Lung (tissue), 12 donors: Measurements from ENCODE around the gene DCAF15. TPM values are rescaled to one million over a fixed set of nuclear protein-coding genes. Genes with fewer than 3 reads are reported as not detected.
"Not testable (repeated sequence)": the region's sequence is repeated elsewhere in the genome, so short reads cannot be mapped to it uniquely, and the experiment has no call there.

Experiments
- ATAC-seq: fragments of 200-7000 bp; cut with Tn5 transposase; one replicate; pipeline ENCODE4 v1.9.1; 2020; ENCODE audit warnings: moderate number of reproducible peaks; ENCODE audit not compliant: insufficient read depth, low FRiP score
- DNase-seq, 3 donors: peaks; one replicate each; pipeline ENCODE4 v3.0.0-alpha.2; 2013 to 2017
- H3K27ac ChIP-seq, 2 donors: one replicate each; pipeline ENCODE4 v1.5.1; 2013; ENCODE audit warnings: mild to moderate bottlenecking in 2 of 2, moderate library complexity in 2 of 2, control low read depth in 1 of 2, inconsistent platforms in 1 of 2, low read depth in 1 of 2, low read length in 1 of 2
- H3K27me3 ChIP-seq, 3 donors: one replicate each; pipeline ENCODE4 v1.5.1; 2013; ENCODE audit warnings: low read length in 2 of 3; ENCODE audit not compliant: control insufficient read depth in 3 of 3, insufficient read depth in 3 of 3
- H3K36me3 ChIP-seq, 4 donors: one replicate each; pipeline ENCODE4 v1.5.1; 2013; ENCODE audit warnings: low read length in 4 of 4, mild to moderate bottlenecking in 1 of 4, moderate library complexity in 1 of 4; ENCODE audit not compliant: control insufficient read depth in 4 of 4, insufficient read depth in 4 of 4
- H3K4me1 ChIP-seq, 5 donors: one replicate each; pipeline ENCODE4 v1.5.1; 2013; ENCODE audit warnings: low read length in 5 of 5, mild to moderate bottlenecking in 2 of 5, moderate library complexity in 1 of 5; ENCODE audit not compliant: control insufficient read depth in 5 of 5, insufficient read depth in 5 of 5
- H3K4me3 ChIP-seq: one replicate; pipeline ENCODE4 v1.5.1; 2013; ENCODE audit warnings: mild to moderate bottlenecking, control low read depth, moderate library complexity
- H3K9ac ChIP-seq, 2 donors: one replicate each; pipeline ENCODE4 v1.5.1; 2013; ENCODE audit warnings: low read length in 2 of 2, control low read depth in 1 of 2; ENCODE audit not compliant: insufficient read depth in 1 of 2
- H3K9me3 ChIP-seq, 4 donors: one replicate each; pipeline ENCODE4 v1.5.1; 2013; ENCODE audit warnings: low read length in 3 of 4, mild to moderate bottlenecking in 1 of 4, moderate library complexity in 1 of 4; ENCODE audit not compliant: control insufficient read depth in 4 of 4, insufficient read depth in 3 of 4
- WGBS, 2 donors: extraction: QIAGEN DNeasy Blood & Tissue Kit; methylation state at CpG; one replicate each; pipeline ENCODE4 v1.1.7; 2013; 5-methylcytosine and 5-hydroxymethylcytosine counted together
- polyA plus RNA-seq, 2 donors: library from polyadenylated mRNA; stranded (reverse); fragments of 200-250 nt; gene quantifications; one replicate each; pipeline ENCODE4 v1.2.1, GENCODE V29; 2013
- total RNA-seq, 2 donors: library from RNA; depleted of rRNA in 1 of 2; stranded (reverse); fragments of >200 nt in 1 of 2; gene quantifications; one replicate each; pipeline ENCODE4 v1.2.1, GENCODE V29; 2014 to 2021
- TF ChIP-seq, protein P1 (sequence below): IDR thresholded peaks from 2 replicates; pipeline ENCODE4 v1.5.1; 2012; ENCODE audit warnings: mild to moderate bottlenecking; ENCODE audit errors: control extremely low read depth, extremely low read depth
- donor health status: control.
- donor health status: control.
- donor health status: Bipolar disorder and iron deficiency.
- donor health status: healthy.
- donor health status: DM: yes; HTN: yes; CAD: no.

The DCAF15 gene
- total and polyA plus RNA-seq, 4 donors: 13.8 to 56.1 (median 33.4) TPM

DNA sequence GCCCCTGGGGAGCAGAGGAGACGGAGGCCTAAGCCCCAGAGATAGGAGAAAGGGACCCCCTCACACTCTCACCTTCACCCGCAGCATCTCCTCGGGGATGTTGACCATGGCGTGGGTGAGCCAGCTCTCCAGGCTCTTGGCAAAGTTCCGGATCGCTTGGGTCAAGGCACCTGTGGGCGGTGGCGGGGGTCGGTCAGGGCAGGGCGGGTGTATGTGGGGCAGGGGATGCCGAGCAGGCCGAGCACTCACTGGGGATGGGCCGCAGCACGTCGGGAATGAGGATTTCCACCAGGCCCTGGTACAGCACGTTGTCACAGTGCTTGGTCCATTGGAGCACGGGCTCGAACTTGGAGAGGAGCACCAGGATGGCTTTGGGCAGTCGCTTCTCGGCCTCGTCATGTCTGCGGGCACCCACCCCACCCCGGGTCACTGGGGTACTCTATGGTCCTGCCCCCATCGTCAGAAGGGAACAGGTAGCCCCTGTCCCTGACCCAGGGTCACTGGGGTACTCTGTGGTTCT, 13.1 kb downstream of the DCAF15 start:
- Histone ChIP-seq H3K27ac (no peak overlapping the region), H3K9ac (no peak overlapping the region), H3K27me3 (no peaks in the 10 kb centered on the region), H3K9me3 (no peaks in the 10 kb centered on the region), H3K4me1 (peaks cover 0 to 4% (median 0%) of the 10 kb centered on the region in 5 donors), H3K4me3 (no peak overlapping the region), H3K36me3 (peaks cover 6 to 77% (median 14%) of the 10 kb centered on the region in 4 donors)
- WGBS, 2 donors: 95 to 97% methylated on average over 24 of the region's 24 CpGs
- DNase-seq (no peak), ATAC-seq (no peak)
- TF ChIP-seq, protein P1, sequence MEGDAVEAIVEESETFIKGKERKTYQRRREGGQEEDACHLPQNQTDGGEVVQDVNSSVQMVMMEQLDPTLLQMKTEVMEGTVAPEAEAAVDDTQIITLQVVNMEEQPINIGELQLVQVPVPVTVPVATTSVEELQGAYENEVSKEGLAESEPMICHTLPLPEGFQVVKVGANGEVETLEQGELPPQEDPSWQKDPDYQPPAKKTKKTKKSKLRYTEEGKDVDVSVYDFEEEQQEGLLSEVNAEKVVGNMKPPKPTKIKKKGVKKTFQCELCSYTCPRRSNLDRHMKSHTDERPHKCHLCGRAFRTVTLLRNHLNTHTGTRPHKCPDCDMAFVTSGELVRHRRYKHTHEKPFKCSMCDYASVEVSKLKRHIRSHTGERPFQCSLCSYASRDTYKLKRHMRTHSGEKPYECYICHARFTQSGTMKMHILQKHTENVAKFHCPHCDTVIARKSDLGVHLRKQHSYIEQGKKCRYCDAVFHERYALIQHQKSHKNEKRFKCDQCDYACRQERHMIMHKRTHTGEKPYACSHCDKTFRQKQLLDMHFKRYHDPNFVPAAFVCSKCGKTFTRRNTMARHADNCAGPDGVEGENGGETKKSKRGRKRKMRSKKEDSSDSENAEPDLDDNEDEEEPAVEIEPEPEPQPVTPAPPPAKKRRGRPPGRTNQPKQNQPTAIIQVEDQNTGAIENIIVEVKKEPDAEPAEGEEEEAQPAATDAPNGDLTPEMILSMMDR: no peak

DNA sequence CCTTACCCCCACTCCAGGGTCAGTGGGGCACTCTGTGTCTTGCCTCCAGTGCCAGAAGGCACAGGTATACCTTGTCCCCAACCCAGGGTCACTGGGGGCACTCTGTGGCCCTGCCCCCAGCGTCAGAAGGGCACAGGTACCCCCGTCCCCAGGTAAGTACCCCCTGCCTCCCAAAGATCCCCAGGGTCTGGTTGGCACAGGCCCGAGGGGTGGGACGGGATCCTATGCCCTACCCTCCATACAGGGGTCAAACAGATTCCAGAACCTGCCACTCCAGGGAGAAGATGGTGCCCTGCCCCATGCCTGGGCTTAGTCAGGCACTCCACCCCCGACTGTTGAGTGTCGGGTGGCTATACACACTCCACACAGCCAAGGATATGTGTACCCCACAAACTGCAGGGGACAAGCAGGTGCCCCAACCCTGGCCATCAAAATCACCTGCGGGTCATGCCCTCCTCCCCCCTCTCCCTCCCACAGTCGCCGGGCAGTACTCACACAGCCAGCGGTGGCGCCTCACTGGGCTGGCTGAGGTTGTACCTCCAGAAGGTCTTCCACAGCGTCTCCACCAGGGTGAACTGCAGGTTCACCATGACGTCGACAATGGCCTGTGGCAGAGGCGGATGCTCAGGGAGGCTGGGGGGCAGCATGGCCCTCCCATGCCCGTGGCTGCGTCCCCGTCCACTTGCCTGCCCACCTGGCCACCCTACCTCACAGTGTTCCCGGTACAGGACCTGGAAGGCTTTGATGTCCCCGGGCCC, 13.8 kb downstream of the DCAF15 start:
- no peak for DNase-seq
- 95 to 96% methylated on average over 20 of the region's 20 CpGs for WGBS, 2 donors
- H3K27ac ChIP-seq: no peak overlapping the region
- H3K9me3 ChIP-seq: no peaks in the 10 kb centered on the region
- no peak overlapping the region for H3K4me3 ChIP-seq
- H3K27me3 ChIP-seq: no peaks in the 10 kb centered on the region
- peaks cover 0 to 4% (median 0%) of the 10 kb centered on the region in 5 donors for H3K4me1 ChIP-seq
- TF ChIP-seq, protein P1: no peak
- H3K36me3 ChIP-seq: peaks cover 6 to 70% (median 14%) of the 10 kb centered on the region in 4 donors
- no peak for ATAC-seq
- no peak overlapping the region for H3K9ac ChIP-seq

DNA sequence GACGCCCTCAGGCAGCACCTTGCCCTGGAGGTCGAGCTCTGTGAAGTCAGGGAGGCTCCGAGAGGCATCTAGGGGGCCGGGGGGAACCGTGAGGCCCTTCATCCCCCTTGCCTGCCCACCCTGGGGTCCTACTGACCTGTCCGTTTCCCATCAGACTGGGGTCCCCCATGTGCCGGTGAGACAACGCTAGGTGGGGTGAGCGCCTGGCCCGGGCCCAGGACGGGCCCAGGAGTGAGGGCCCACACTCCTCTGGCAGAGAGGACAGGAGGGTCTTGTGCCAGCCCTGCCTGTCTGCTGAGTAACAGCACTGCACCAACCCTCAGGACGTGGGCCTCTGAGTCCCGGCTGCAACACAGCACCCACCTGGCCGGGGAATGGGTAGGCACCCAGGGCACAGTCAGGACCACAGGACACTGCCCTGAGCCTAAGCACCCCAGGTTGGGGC, 14.4 kb downstream of the DCAF15 start:
- Histone ChIP-seq H3K27me3 (no peaks in the 10 kb centered on the region), H3K9ac (no peak overlapping the region), H3K4me3 (no peak overlapping the region), H3K4me1 (peaks cover 0 to 4% (median 0%) of the 10 kb centered on the region in 5 donors), H3K36me3 (peaks cover 6 to 66% (median 14%) of the 10 kb centered on the region in 4 donors), H3K27ac (no peak overlapping the region), H3K9me3 (no peaks in the 10 kb centered on the region)
- TF ChIP-seq, protein P1: no peak
- WGBS, 2 donors: 96 to 97% methylated on average over 14 of the region's 14 CpGs
- ATAC-seq (no peak), DNase-seq (no peak)

DNA sequence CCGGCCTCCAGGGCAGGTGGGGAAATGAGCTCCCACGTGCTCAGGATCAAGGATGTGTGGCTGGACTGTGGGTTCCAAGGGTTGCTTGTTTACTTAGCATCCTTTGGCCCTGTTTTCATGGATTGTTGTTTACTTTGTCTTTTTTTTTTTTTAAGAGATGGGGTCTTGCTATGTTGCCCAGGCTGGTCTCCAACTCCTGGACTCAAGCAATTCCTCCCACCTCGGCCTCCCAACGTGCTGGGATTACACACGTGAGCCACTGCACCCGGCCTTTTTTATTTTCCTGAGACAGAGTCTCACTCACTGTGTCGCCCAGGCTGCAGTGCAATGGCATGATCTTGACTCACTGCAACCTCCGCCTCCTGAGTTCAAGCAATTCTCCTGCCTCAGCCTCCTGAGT, 14.9 kb downstream of the DCAF15 start:
- H3K4me3 ChIP-seq, H3K27ac ChIP-seq, ATAC-seq, H3K9ac ChIP-seq, DNase-seq, H3K9me3 ChIP-seq, H3K4me1 ChIP-seq, H3K27me3 ChIP-seq: not testable (repeated sequence)
- H3K36me3 ChIP-seq: peaks cover 6 to 63% (median 15%) of the 10 kb centered on the region in 4 donors
- 94 to 97% methylated on average over 8 of the region's 8 CpGs for WGBS, 2 donors
